HL-60/S4 treated with retinoic acid at 250 ng/mL for 4 days and 3 days (cell line): ENCODE measurements around the gene KRT83.
"Not testable (repeated sequence)": the region's sequence is repeated elsewhere in the genome, so short reads cannot be mapped to it uniquely, and the experiment has no call there.

Experiments used
- in situ Hi-C: fragments of 300-500 bp; cut with MboI; formaldehyde crosslinking; loops from 2 replicates; pipeline ENCODE4 v1.7.0; 2022; ENCODE audit warnings: low sequenced_read_pairs

The KRT83 gene

DNA sequence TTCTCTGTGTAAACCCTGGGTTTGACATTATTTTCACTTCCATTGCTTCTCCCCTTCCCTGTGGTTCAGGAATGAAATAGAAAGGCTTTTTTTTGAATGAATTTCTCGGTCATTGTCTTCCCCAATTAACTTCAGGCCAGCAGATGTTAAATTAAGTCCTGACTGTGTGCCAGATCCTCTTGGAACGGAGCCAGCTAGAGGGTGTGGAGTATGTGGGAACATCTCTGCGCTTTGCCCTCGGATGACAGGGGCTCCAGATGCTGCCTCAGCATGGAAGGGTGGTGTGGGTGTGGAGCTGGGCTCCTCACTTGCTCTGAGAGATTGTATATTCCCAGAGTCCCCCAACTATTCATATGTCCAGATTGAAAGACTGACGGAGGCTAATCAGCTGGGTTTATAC is 33.0 kb upstream of the KRT83 start:
- in situ Hi-C loops = no loop called here

DNA sequence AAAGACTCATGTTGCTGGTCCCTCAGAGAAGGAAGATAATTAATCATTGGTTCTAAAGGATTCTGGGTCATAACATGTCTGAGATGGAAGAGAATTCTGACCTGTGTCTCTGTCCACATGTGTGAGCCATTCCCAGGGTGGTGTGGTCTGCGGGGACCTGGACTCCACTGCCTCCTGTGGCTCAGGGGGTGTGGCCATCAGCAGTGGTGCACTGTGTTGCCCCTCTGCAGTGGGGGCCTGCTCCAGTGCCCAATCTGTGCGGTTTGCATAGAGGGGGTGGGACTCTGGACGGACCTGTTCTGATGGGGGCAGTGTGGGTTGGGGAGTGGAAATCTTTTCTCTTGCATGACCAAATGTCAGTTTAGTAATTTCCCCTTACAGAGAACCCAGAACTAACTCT is 32.6 kb upstream of the KRT83 start:
- in situ Hi-C loops = no loop called here

DNA sequence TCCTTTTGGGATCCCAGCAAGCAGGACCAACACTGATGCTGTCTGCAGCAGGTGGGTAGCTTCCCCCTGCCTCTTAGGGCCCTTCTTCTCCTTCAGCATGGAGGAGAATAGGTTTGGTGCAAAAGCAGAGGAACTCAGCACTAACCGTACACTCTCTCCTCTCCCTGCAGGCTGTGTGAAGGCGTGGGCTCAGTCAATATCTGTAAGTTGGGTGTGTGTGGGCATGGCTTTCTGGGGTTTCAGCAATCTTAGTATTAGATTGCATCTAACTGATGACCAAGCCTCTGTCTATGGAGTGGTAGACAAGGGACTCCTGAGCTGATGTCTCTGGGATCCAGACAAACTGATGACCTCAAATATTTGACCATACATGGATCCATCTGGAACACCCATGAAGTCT is 31.8 kb upstream of the KRT83 start:
- in situ Hi-C loops = no loop called here

DNA sequence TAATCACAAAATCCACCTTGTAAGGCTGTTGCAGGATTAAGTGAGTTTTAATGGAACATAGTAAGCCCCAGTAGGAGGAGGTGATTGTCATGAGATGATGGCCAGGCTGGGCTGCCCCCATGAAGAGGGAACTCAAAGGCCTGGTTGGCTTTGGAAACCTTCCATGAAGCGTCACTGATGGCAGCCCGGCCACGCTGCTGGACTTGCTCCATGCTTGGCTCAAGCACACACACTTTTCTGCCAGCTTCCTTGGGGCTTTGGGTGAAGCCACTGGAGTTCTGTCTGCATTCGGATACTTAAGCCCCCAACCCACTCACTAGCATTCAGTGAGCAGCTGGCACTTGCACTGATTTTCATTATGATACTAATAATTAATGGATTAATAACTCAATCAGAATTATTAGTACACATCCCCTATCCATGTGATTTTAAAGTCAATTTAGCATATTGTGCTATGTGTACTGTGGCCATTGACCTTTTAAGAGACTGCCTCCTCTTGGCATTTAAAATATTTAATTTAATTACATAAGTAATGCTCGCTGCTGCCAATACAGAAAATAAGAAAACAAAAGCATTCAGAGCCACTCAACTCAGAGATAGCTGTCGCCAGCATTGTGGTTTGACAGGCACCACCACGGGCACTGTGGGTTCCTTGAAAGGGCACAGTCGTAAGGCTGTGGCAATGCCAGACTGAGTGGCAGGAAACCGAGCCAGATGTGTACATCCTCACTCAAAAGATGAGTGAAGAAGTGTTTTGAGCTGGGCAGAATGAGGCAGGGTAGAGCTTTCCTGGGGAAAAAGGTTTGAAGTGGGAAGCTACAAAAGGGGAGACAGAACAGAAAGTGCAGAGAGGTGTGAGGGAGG is 30.2 kb upstream of the KRT83 start:
- in situ Hi-C loops = no loop called here

DNA sequence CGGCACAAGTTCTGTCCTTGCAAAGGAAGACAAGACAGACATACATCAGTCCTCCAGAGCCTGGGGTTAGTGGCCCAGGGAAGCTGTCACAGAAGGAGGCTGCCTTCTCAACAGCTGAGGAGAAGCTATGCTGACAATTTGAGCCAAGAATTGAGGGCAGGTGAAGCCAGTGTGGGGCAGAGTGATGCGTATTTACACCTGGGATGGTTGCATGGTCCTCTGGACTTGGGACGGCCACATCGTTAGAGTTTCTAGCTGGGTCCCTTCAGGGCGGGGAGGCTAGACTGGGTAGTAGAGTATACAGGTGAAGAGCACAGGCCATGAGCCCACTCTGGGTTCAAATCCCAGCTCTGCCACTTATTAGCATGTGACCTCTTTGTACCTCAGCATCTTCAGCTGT is 29.6 kb upstream of the KRT83 start:
- in situ Hi-C loops = no loop called here

DNA sequence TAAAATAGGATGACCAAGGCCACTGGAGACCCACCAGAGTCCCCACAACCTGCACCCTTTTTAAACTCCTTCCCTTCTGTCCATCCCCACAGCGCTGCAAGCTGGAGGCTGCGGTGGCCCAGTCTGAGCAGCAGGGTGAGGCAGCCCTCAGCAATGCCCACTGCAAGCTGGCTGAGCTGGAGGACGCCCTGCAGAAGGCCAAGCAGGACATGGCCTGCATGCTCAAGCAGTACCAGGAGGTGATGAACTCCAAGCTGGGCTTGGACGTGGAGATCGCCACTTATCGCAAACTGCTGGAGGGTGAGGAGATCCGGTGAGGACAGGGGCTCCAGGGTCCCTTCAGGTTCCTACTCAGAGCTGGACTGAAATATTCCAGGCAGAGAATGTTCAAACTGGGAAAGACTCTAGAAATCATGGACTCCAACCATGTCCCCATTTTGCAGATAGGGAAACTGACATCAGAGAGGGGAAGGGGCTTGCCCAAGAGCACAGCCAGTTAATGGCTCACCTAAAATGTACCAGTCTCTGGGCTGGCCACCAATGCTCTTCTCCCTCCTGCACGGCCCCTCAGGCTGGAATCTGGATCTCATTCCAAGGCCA is 28.9 kb upstream of the KRT83 start:
- in situ Hi-C loops = no loop called here

DNA sequence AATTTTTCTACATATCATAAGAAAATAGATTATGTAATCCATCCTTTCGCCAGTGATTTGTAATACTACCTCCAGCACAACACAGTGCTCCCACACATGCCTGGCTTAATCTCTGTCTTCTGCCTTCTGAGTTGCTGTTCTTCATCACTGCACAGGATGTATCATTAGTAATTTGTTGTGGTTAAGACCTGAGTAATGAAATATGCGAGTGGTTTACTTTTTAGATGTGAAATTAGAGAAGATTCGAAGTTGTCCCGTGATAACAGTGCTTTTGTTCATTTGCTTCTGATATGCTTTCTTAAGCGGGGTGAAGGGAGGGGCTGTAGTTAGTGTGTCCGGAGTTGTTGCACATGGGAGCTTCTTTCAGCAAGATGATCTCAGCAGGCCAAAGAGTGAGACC is 28.0 kb upstream of the KRT83 start:
- in situ Hi-C loops = no loop called here

DNA sequence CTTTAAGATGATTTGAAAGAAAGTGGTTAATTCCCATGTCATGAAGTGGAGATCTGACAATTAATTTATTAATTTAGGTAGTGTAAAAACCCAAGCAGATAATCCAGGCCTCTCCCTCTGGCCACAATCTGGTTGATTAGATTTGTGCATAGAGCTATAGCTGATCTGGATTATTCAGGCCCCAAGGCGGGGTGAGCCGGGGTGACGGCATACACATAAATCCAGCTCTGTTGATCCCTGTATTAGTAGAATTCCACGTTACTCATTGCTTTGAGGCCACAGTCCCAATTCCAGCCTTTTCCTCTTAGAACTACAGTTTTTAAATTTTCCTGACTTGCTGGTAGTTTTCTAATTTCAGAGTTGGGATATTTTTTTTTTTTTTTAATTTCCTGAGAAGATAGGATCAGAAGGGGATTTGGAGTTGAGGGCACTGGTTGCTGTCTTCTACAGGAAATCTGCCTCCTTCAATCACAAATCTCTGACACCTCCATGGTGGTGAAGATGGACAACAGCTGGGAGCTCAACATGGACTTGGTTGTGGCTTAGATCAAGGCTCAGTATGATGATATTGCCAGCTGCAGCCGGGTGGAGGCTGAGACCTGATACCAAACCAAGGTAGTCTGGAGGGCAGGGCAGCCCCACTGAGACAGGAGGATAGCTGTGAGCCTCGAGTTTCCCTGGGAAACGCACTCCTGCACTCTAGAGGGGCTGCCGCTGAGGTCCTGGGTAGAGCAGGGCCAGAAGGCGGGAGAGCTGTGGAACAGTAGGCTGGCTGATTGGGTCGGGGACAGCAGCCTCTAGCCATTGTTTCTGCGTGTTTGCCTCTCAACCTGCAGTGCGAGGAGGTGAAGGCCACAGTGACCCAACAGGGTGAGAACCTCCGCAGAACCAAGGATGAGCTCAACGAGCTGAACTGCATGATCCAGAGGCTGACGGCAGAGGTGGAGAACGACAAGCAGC is 26.6 kb upstream of the KRT83 start:
- in situ Hi-C loops = no loop called here

DNA sequence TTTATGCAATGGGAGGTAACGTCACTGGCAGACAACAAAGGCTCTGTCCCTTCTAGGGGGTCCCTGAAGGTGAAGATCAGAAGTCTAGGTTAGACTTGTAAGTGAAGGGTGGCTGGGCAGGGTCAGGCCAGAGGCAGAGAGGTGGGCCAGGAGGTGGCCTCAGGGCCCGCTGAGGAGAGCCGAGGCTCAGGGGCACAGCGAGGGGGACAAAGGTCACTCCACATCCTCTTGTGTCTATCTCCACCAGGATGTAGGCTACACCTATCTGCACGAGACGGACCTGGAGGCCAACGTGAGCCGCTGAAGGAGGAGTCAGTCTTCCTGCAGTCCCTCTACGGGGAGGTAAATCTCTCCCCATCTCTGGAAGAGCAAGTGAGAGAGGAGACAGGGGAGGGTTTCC is 25.8 kb upstream of the KRT83 start:
- in situ Hi-C loops = no loop called here

DNA sequence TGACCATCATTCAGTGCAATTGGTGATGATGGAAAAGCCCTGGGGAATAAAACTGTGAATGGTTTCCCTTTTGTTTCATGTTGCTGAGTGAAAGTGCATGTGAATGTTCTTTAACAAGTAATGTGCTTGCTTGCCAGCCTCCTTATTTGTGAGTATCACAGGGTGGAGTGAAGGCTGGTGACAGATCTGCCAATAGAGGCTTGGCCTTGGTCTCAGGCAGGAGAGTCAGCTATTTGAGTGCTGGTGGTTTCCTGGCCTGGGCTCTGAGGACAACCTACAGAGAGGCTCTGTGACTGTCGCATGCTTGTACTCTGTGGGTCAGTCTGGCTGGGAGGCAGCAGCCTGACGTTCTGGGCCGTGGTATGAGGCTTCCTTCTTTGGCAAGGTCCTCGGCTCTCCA is 25.4 kb upstream of the KRT83 start:
- in situ Hi-C loops = no loop called here

DNA sequence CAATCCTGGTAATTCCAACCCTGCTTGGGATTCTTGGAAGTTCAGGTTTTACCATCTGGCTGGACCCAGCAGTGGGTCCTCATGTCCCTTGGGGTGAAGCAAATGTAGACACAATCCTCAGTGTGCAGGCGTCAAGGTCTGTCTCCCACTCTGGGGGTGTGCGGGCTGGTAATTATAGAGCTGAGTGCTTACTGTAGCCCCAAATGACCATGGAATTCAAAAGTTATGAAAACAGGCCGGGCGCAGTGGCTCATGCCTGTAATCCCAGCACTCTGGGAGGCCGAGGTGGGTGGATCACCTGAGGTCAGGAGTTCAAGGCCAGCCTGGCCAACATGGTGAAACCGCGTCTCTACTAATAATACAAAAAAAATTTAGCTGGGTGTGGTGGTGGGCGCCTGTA is 23.8 kb upstream of the KRT83 start:
- in situ Hi-C loops = not testable (repeated sequence)

DNA sequence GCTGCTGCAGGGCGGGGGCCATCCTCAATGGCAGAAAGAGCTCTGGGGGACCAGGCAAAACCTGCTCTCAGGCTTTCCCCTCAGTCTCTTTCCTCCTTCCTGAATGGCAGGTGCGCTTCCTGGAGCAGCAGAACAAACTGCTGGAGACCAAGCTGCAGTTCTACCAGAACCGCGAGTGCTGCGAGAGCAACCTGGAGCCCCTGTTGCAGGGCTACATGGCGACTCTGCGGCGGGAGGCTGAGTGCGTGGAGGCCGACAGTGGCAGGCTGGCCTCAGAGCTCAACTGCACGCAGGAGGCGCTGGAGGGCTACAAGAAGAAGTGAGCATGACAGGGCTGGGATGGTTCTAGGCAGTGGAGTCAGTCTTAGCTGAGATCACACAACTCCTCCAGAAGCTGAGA is 22.9 kb upstream of the KRT83 start:
- in situ Hi-C loops = no loop called here

DNA sequence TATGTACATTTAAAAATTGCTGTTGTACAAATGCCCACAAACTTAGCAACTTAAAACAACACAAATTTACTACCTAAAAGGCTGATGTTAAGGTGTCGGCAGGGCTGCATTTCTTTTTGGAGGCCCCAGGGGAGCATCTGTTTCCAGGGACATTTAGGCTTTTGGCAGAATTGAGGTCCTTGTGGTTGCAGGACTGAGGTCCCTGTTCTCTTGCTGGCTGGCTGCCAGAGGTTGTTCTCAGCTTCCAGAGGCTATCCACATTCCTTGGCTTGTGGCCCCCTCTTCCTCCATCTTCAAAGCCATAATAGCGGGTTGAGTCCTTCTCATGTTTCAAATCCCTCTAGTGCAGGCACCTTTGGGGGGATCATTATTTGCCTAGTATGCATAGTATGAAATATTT is 22.4 kb upstream of the KRT83 start:
- in situ Hi-C loops = no loop called here

DNA sequence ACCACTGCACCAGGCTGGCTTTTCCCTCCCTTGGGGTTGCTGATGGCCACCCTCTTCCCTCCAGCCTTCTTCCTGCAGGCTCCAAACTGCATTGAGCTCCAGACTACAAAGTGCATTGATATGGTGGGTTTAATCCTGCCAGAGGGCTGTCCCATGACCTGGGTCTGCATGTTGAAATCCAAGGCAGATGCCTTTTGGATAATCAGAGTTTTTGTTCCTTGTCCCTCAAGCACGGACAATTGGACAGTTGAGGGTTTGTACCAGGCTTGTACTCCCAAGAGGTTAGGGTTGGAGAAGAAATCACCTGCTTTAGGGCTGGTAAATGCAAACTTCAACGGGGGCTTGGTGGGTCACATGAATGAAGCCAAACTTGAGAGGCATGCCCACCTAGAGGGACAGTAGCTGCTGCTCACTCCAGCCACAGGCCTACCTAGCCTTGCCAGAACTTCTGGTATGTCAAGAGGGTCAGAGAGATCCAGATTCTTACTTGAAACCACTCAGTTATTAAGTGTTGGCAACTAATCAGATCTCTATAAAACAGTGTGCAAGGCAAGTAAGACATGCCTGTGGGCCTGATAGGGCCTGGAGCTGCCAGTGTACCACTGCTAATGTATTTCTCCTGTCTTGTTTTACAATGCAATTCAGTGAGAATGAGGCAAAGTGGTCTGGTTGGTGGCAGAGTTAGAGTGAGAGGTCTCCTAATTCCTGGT is 21.7 kb upstream of the KRT83 start:
- in situ Hi-C loops = no loop called here

DNA sequence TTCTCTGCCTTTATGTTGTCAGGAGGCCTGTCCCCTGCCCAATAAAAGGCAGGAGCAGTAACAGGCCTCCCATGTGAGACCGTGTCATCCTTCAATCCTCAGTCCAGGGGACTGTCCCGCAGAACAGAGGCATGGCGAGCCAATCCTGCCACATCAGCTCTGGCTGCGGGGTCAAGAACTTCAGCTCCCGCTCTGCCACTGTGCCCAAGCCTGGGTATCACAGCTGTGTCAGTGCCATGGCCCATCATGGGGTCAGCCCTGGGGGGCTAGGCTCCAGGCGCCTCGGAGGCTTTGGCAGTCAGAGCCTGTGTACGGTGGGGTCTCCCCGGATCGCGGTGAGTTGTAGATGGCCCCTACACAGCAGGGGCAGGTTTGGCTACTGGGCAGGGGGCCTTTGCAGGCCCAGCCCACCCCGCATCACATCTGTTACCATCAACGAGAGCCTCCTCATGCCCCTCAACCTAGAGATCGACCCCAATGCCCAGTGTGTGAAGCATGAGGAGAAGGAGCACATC is 19.9 kb upstream of the KRT83 start:
- in situ Hi-C loops = no loop called here

DNA sequence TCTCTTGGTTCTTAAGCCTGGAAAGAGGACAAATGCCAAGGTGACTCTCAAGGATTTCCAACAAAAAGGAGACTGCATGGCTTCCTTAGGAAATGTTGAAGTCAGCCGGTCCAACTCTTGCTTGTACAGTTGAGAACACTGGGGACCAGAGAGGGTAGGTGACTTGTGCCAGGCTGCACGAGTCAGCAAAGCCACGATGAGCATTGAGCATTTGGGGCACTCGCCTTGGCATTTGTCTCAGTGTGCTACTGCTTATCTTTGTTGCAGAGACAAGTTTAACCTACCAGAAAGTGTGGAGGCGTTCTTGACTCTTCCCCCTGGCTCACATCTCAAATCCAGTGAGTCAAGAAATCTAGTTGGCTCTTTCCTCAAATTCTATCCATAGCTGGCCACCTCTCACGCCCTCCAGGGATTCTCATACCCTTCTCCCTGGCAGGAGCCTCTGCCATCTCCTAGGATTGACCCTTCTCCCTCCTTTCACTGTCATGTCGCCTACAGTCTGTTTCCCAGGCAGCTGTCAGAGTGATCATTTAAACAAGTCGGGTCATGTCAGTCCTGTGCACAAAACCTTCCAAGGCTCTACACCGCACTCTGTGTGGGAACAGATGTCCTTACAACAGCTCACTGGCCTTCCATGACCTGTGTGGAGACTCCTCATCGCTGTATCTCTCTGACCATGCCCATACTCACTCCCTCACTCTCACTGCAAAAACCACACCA is 17.2 kb upstream of the KRT83 start:
- in situ Hi-C loops = no loop called here

DNA sequence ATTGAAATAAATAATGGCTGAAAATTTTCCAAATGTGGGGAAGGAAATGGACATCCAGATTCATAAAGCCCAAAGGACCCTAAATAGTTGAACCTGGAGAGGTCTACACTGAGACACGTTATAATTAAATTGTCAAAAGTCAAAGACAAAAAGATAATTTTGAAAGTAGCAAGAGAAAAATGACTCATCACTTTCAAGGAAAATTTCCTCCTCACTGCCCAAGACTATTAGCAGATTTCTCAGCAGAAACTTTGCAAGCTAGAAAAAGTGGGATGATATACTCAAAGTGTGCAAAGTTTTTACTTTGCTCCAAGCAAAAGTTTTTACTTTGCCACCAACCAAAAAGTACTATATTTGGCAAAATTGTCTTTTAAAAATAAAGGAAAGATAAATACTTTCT is 15.9 kb upstream of the KRT83 start:
- in situ Hi-C loops = no loop called here

DNA sequence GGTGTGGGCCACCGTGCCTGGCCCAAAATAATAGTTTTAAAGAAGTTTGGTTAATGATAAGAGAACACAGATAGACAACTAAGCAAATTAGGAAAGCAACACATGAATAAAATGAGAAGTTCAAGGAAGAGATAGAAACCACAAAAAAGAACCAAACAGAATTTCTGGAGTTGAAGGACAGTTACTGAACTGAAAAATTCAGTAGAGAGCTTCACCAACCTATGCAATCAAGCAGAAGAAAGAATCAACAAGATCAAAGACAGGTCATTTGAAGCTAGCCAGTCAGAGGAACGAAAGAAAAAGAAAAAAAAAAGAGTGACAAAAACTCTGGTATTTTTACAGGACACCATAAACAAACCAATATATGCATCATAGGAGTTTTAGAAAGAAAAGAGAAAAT is 15.4 kb upstream of the KRT83 start:
- in situ Hi-C loops = no loop called here

DNA sequence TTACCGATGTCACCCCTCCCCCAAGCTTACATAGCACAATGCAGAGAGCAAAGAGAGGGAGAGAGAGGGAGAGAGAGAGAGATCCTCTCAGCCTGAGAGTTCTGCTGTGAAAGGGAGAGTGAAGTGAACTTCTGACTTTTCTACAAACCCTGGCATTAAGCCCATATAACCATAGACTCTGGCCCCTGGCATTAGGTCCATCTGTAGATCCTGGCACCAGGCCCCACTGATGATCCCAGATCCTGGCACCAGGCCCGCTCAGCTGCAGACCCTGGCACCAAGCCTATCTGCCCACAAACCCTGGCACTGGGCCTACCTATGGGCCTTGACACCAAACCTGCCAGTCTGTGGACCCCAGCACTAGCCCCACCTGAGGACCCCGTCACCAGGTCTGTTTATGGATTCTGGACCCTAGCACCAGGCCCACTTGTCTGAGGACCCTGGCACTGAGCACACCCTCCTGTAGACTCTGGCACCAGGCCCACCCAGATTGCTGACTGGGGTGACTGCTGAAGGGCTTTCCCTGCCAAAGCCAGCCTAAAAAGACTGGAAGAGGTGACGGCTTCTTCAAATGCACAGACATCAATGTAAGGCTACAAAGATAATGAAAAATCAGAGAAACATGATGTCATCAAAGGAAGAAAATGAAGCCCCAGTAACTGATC is 14.5 kb upstream of the KRT83 start:
- in situ Hi-C loops = no loop called here

DNA sequence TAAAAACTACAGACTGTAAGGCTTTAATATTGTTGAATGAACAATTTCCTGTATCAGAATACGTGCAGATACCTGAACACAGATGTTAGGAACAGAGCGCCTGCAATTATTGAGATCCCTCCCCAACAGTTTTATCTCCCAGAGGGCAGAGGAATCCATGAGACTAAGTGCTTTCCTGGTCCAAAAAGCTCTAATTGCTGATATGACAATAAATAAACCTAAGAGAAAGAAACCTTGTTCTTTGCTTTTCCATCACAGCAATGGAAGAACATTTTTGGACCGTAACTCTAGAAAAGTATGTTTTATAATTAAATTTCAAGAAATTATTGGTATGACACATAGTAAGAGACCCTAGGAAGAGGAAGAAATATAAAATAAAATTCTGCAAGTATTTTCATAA is 13.0 kb upstream of the KRT83 start:
- in situ Hi-C loops = no loop called here
